ENCODE measurements around the gene FLNB. TPM values are rescaled to one million over a fixed set of nuclear protein-coding genes. Genes with fewer than 3 reads are reported as not detected.

The FLNB gene
- total and polyA plus RNA-seq, 10 of the 15 experiments (the other 5 are each of a cell fraction or from before 2014, with no cell fraction given): 13.6 to 51.8 (median 26.4) TPM

- TF ChIP-seq, protein P1, sequence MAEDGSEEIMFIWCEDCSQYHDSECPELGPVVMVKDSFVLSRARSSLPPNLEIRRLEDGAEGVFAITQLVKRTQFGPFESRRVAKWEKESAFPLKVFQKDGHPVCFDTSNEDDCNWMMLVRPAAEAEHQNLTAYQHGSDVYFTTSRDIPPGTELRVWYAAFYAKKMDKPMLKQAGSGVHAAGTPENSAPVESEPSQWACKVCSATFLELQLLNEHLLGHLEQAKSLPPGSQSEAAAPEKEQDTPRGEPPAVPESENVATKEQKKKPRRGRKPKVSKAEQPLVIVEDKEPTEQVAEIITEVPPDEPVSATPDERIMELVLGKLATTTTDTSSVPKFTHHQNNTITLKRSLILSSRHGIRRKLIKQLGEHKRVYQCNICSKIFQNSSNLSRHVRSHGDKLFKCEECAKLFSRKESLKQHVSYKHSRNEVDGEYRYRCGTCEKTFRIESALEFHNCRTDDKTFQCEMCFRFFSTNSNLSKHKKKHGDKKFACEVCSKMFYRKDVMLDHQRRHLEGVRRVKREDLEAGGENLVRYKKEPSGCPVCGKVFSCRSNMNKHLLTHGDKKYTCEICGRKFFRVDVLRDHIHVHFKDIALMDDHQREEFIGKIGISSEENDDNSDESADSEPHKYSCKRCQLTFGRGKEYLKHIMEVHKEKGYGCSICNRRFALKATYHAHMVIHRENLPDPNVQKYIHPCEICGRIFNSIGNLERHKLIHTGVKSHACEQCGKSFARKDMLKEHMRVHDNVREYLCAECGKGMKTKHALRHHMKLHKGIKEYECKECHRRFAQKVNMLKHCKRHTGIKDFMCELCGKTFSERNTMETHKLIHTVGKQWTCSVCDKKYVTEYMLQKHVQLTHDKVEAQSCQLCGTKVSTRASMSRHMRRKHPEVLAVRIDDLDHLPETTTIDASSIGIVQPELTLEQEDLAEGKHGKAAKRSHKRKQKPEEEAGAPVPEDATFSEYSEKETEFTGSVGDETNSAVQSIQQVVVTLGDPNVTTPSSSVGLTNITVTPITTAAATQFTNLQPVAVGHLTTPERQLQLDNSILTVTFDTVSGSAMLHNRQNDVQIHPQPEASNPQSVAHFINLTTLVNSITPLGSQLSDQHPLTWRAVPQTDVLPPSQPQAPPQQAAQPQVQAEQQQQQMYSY (CRISPR knock-in tag; IDR thresholded peaks at IDR 0.05): no peak
- no peak for TF ChIP-seq MLLT1 (IDR thresholded peaks at IDR 0.05)
- TF ChIP-seq MYB (IDR thresholded peaks at IDR 0.05; ENCODE audit: borderline replicate concordance, low read depth, low read length): no peak
- TF ChIP-seq POLR2AphosphoS5 (IDR thresholded peaks at IDR 0.05; ENCODE audit: low read length): no peak
- TF ChIP-seq MEF2B (IDR thresholded peaks at IDR 0.05; ENCODE audit: partially characterized antibody, poor library complexity, severe bottlenecking): no peak
- TF ChIP-seq KAT2A (conservative IDR thresholded peaks at IDR 0.05; ENCODE audit: control insufficient read depth, low read depth, low read length): no peak
- TF ChIP-seq CBFB (IDR thresholded peaks at IDR 0.05; ENCODE audit: low read depth): no peak
- TF ChIP-seq, protein P2, sequence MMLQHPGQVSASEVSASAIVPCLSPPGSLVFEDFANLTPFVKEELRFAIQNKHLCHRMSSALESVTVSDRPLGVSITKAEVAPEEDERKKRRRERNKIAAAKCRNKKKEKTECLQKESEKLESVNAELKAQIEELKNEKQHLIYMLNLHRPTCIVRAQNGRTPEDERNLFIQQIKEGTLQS (IDR thresholded peaks at IDR 0.05; ENCODE audit: borderline replicate concordance, extremely low read depth, low read depth, low read length): no peak
These were observed 147.6 kb downstream of the FLNB start (continued) for GRCh38 chr3:58155838-58156237.

Data from GM12878 (cell line).